GM23248 (cell line): ENCODE measurements around the gene C2orf78. TPM values are rescaled to one million over a fixed set of nuclear protein-coding genes. Genes with fewer than 3 reads are reported as not detected.

ENCODE experiments used
- DNase-seq: peaks from one replicate; pipeline ENCODE4 v3.0.0-alpha.2; 2015
- H2AFZ ChIP-seq: fragments of 200-600 bp; sonication (generic); 2 replicates; pipeline ENCODE4 v1.6.1; 2016; ENCODE audit warnings: antibody characterized with exemption
- H3F3A ChIP-seq: fragments of 200-600 bp; sonication (generic); 2 replicates; pipeline ENCODE4 v1.6.1; 2016; ENCODE audit warnings: mild to moderate bottlenecking, antibody characterized with exemption, mixed run types; ENCODE audit not compliant: insufficient read depth
- H3K27ac ChIP-seq: fragments of 200-600 bp; sonication (generic); 2 replicates; pipeline ENCODE4 v1.5.1; 2016; ENCODE audit warnings: mild to moderate bottlenecking
- H3K27me3 ChIP-seq: fragments of 200-600 bp; sonication (generic); replicated peaks from 2 replicates; pipeline ENCODE4 v1.6.1; 2016; ENCODE audit warnings: mild to moderate bottlenecking; ENCODE audit not compliant: insufficient read depth
- H3K36me3 ChIP-seq: fragments of 200-600 bp; sonication (generic); 2 replicates; pipeline ENCODE4 v1.6.1; 2016; ENCODE audit warnings: low read depth, mild to moderate bottlenecking
- H3K4me1 ChIP-seq: fragments of 200-600 bp; sonication (generic); 2 replicates; pipeline ENCODE4 v1.6.1; 2016; ENCODE audit warnings: mild to moderate bottlenecking; ENCODE audit not compliant: insufficient read depth
- H3K4me2 ChIP-seq: fragments of 200-600 bp; sonication (generic); one replicate; pipeline ENCODE4 v1.6.1; 2016; ENCODE audit warnings: mild to moderate bottlenecking; ENCODE audit not compliant: unreplicated experiment
- H3K4me3 ChIP-seq: fragments of 200-600 bp; sonication (generic); 2 replicates; pipeline ENCODE4 v1.5.1; 2016; ENCODE audit warnings: mild to moderate bottlenecking
- H3K79me2 ChIP-seq: fragments of 200-600 bp; sonication (generic); 2 replicates; pipeline ENCODE4 v1.6.1; 2016; ENCODE audit warnings: mild to moderate bottlenecking; ENCODE audit not compliant: insufficient read depth
- H3K9ac ChIP-seq: fragments of 200-600 bp; sonication (generic); 2 replicates; pipeline ENCODE4 v1.6.1; 2016; ENCODE audit warnings: mild to moderate bottlenecking
- H3K9me2 ChIP-seq: fragments of 200-600 bp; sonication (generic); 2 replicates; pipeline ENCODE4 v1.6.1; 2016; ENCODE audit warnings: mixed run types, mild to moderate bottlenecking, moderate library complexity; ENCODE audit not compliant: insufficient read depth
- H3K9me3 ChIP-seq: fragments of 200-600 bp; sonication (generic); one replicate; pipeline ENCODE4 v1.6.1; 2017; ENCODE audit warnings: low read depth
- H4K20me1 ChIP-seq: fragments of 200-600 bp; sonication (generic); 2 replicates; pipeline ENCODE4 v1.6.0; 2016; ENCODE audit not compliant: insufficient read depth
- EZH2 ChIP-seq: fragments of 200-600 bp; sonication (generic); IDR thresholded peaks from 2 replicates; pipeline ENCODE4 v1.6.1; 2018; ENCODE audit warnings: antibody characterized with exemption, mild to moderate bottlenecking; ENCODE audit not compliant: insufficient read depth, poor library complexity, severe bottlenecking
- EZH2phosphoT487 ChIP-seq: fragments of 200-600 bp; sonication (generic); IDR thresholded peaks from 2 replicates; pipeline ENCODE4 v1.6.1; 2018; ENCODE audit warnings: antibody characterized with exemption, moderate library complexity, mild to moderate bottlenecking, low read depth; ENCODE audit not compliant: insufficient read depth
- WGBS, 2 experiments: methylation state at CpG; one replicate each; pipeline ENCODE4 v1.1.6; 2015 to 2017; ENCODE audit warnings: low lambda C conversion rate in 2 of 2, low coverage in 1 of 2; ENCODE audit errors: missing lambda C conversion rate in 2 of 2; 5-methylcytosine and 5-hydroxymethylcytosine counted together
- in situ Hi-C: fragments of 300-500 bp; cut with MboI; formaldehyde crosslinking; loops from 2 replicates; pipeline ENCODE4 v1.15.0; 2020
- polyA plus RNA-seq: library from polyadenylated mRNA; unstranded; fragments of >200 nt; fragmentation: Nextera tagmentation; extraction: Ambion mirVana; gene quantifications from 2 replicates; pipeline ENCODE4 v1.2.1, GENCODE V29; 2016
- total RNA-seq: library from RNA; depleted of rRNA; stranded (reverse); fragments of >200 nt; shearing (Covaris generic); gene quantifications from 2 replicates; pipeline ENCODE4 v1.2.3, GENCODE V29; 2014

The C2orf78 gene
- total and polyA plus RNA-seq, 2 experiments from 2014 or later, result not detected

DNA sequence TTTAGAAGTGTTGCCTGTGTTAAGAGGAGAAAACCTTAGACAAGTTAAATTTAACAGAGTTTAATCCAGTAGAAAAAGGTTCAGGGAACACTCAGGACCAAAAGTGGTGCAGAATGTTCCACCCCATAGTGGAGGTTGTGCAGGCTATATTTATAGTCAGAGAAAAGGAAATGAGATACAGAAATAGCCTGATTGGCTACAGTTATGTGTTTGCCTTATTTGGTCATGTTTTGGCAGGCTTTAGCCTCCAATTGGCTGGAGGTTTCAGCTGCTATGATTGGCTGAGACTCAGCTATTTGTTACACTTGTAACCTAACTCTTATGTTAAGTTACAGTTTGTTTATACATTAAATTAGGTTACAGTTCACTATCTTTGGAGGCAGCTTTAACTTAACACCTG is 48.9 kb downstream of the C2orf78 start:
- no peak for TF ChIP-seq EZH2phosphoT487
- TF ChIP-seq EZH2, result no peak
- H4K20me1 ChIP-seq, result no peaks in the 10 kb centered on the region
- in situ Hi-C loops, result no loop called here
- H3K27me3 ChIP-seq, result no peaks in the 10 kb centered on the region
- H3K36me3 ChIP-seq, result 0 out of 2 replicates have a peak, but pooled peaks cover 5% of the 10 kb centered on the region
- no peak overlapping the region for H3K27ac ChIP-seq
- no peak for DNase-seq
- no peak overlapping the region for H2AFZ ChIP-seq
- no peaks in the 10 kb centered on the region for H3K9me3 ChIP-seq
- no peak overlapping the region for H3K9ac ChIP-seq
- no peak overlapping the region for H3K4me2 ChIP-seq
- H3K4me1 ChIP-seq, result peaks cover 29% of the 10 kb centered on the region
- H3F3A ChIP-seq, result peaks cover 34% of the 10 kb centered on the region
- H3K4me3 ChIP-seq, result no peak overlapping the region
- no peaks in the 10 kb centered on the region for H3K9me2 ChIP-seq
- H3K79me2 ChIP-seq, result no peaks in the 10 kb centered on the region

DNA sequence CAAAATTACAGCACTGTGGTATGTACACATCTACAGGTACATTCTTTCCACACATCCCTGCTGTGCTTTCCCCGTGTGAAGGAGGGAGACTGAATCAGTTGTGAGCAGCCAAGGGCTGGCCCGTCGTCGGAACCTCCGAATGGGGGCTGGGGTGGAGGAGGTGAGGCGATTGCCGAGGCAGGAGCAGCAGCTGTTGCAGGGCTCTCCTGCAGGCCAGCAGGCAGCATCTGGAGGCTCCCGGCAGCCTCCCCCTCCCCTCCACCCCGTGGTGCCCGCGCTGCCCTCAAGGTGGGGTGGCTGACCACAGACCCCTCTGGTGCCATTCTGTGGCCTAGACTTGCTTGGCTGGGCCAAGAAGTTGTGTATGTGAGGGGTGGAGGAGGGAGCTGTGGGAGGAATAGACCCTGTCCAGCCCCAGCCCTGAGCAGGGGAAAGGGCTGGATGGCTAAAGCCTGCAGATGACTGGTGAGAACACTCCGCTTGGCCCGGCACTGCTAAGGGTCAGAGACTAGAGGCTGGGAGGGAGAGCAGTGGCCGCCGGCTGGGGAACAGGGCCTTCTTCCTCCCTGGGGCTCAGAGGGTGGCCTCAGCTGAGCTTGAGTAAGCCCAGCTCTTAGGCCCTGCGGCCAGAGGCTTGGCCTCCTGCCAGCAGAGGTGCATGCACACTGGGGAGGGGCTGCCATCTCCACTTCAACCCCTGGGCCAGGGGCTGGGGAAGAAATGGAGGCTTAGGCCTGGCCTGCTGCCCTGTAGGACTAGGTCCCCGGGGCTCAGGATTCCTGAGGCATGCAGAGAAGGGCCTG is 52.4 kb downstream of the C2orf78 start:
- TF ChIP-seq EZH2, result no peak
- no peak for TF ChIP-seq EZH2phosphoT487
- in situ Hi-C loops, result no loop called here
- WGBS, 2 experiments, result 91 to 95% methylated on average over 15 to 17 of the region's 17 CpGs

DNA sequence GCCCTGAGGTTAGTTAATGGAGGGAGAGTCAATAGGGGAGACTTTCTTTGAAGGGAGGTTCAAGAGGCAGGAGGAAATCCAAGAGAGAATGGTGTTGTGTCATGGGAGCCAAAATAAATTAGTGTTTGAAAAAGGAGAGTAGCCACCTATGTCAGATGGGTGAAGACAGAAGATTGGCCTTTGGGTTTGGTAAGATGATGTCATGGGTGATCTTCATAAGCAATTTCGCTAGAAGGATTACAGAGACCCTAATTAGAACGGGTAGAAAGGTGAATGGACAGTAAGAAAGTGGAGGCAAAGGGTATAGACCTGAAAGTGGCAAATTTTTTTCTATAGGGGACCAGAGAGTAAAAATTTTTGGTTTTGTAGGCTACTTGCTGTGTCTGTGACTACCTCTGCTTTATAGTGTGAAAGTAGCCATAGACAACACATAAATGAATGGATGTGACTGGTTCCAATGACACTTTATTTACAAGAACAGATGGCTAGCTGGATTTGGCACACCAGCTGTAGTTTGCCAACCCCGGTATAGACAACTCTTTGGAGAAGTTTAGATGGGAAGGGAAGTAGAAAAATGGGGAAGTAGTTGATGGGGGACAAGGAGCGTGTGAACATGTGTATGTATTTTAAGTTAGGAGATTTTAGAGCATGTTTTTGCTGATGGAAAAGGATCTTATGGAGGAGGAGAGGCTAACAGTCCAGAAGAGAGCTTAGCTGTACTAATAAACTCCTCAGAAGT is 54.0 kb downstream of the C2orf78 start:
- Histone ChIP-seq H3K4me2 (no peak overlapping the region), H3K4me3 (no peak overlapping the region), H3K36me3 (0 out of 2 replicates have a peak, but pooled peaks cover 12% of the 10 kb centered on the region), H3K27me3 (no peaks in the 10 kb centered on the region), H4K20me1 (no peaks in the 10 kb centered on the region), H3K4me1 (peaks cover 3% of the 10 kb centered on the region; the same call in 1 of the 2 replicates), H3K9ac (no peak overlapping the region), H3F3A (peaks cover 18% of the 10 kb centered on the region), H3K79me2 (peaks cover 12% of the 10 kb centered on the region; the same call in 1 of the 2 replicates), H3K27ac (no peak overlapping the region), H3K9me3 (no peaks in the 10 kb centered on the region), H3K9me2 (no peaks in the 10 kb centered on the region), H2AFZ (no peak overlapping the region)
- no peak for TF ChIP-seq EZH2
- no peak for TF ChIP-seq EZH2phosphoT487
- WGBS, 2 experiments, result 83 to 88% methylated on average over 4 of the region's 4 CpGs
- DNase-seq, result no peak
- in situ Hi-C loops, result no loop called here

More for the DNA sequence above, 52.4 kb downstream of the C2orf78 start:
- Histone ChIP-seq H3K4me2 (no peak overlapping the region), H3K9me2 (no peaks in the 10 kb centered on the region), H3F3A (peaks cover 22% of the 10 kb centered on the region), H2AFZ (no peak overlapping the region), H3K27ac (no peak overlapping the region), H3K9ac (no peak overlapping the region), H4K20me1 (no peaks in the 10 kb centered on the region), H3K79me2 (0 out of 2 replicates have a peak, but pooled peaks cover 1% of the 10 kb centered on the region), H3K9me3 (no peaks in the 10 kb centered on the region), H3K36me3 (0 out of 2 replicates have a peak, but pooled peaks cover 5% of the 10 kb centered on the region), H3K4me1 (peaks cover 8% of the 10 kb centered on the region), H3K4me3 (no peak overlapping the region), H3K27me3 (no peaks in the 10 kb centered on the region)
- no peak for DNase-seq

DNA sequence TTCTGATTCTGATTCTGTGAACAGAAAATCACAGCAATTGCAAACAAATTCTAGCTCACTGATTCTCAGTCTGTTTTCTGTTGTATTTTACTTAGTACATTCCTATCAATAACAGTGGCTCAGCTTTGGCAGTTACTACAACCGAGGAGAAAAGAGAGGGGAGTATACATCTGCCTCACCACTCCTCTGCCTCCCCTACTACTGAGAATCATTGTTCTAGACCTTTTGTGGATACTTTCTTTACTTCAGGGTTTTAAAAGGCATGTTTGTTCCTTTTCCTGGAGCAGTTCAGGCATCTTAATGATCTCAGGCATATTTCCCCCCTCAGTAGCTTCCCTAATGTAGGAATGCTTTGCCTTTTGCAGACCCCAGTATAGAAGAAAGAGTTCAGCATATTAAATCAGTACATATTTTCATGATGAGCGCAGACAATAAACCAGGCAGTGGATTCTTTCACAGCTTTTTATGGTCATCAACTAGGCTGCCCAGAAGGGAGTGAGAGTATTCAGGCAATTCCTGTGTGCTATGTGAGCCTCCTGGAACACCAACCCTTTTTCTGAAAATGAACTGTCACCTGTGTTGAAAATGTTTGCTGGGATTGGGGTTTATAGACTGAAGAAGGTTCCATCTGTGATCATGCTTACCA is 55.0 kb downstream of the C2orf78 start:
- no peak overlapping the region for H3K4me2 ChIP-seq
- no peaks in the 10 kb centered on the region; the same call in 1 of the 2 replicates for H3K27me3 ChIP-seq
- TF ChIP-seq EZH2phosphoT487 (no peak), EZH2 (no peak)
- in situ Hi-C loops, result no loop called here
- no peak overlapping the region for H3K4me3 ChIP-seq
- no peak overlapping the region for H2AFZ ChIP-seq
- peaks cover 18% of the 10 kb centered on the region for H3F3A ChIP-seq
- H3K4me1 ChIP-seq, result peaks cover 3% of the 10 kb centered on the region; the same call in 1 of the 2 replicates
- no peak overlapping the region for H3K9ac ChIP-seq
- no peaks in the 10 kb centered on the region for H3K9me3 ChIP-seq
- 56 to 62% methylated on average over 2 of the region's 2 CpGs for WGBS, 2 experiments
- H3K79me2 ChIP-seq, result peaks cover 12% of the 10 kb centered on the region; the same call in 1 of the 2 replicates
- DNase-seq, result no peak
- H3K36me3 ChIP-seq, result 0 out of 2 replicates have a peak, but pooled peaks cover 7% of the 10 kb centered on the region
- no peak overlapping the region for H3K27ac ChIP-seq
- no peaks in the 10 kb centered on the region for H3K9me2 ChIP-seq
- no peaks in the 10 kb centered on the region for H4K20me1 ChIP-seq
